Measurements from ENCODE around the gene TMEM120B.

Gene TMEM120B

DNA sequence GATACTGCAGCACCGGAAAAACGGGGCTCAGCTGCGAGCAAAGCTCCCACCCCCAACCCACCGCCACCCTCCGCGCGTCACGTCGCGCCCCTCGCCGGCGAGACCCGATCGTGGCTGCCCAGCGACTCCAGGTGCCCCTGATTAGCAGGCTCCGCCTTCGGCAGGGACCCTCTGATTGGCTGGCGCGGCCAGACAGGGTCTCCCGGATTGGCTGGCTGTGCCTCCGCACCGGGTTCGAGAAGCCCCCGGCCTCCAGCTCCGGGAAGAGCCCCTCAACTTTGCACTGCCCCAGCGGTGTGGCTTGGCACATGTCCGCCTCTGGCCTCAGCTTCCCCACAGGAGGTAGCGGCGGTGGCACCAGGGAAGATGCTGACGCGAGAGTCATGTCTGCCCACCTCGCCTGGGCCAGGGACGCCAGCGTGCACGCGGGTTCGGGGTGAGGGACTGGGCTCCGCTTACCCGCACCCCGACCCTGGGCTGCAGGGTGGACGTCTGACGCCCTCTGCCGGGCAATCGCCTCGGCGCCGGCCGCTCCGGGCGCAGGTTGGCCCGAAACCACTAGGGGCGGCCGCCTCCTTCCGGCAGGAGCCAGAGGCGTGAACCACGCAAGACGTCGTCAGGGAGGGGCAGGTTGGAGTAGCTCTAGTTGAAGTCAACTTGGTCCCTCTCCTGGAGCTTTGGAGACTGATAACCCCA, 81.4 kb downstream of the TMEM120B start:
- DNase-seq: no peak

DNA sequence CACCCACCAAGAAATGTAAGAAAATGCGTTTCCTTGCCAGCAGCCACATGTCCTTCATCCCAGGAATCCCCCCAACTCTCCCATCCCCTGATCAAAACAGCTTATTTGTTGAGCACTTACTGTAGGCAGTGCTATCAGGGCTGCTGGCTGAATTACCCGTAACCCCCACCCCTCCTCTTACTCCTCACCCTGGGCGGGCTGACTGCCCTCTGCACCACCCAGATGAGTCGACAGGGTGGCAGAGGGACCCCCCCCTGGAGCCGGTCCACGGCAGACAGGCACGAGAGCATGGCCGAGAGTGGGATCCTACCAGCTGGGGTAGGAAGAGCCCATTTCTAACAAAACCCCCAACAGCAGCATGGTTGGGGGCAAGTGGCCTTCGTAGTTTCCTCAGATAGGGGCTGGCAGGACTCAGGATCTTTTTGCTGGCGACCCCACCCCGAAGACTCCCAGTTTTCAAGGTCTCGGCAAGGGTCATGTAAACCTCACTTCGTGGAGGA, 82.0 kb downstream of the TMEM120B start:
- no peak for DNase-seq

DNA sequence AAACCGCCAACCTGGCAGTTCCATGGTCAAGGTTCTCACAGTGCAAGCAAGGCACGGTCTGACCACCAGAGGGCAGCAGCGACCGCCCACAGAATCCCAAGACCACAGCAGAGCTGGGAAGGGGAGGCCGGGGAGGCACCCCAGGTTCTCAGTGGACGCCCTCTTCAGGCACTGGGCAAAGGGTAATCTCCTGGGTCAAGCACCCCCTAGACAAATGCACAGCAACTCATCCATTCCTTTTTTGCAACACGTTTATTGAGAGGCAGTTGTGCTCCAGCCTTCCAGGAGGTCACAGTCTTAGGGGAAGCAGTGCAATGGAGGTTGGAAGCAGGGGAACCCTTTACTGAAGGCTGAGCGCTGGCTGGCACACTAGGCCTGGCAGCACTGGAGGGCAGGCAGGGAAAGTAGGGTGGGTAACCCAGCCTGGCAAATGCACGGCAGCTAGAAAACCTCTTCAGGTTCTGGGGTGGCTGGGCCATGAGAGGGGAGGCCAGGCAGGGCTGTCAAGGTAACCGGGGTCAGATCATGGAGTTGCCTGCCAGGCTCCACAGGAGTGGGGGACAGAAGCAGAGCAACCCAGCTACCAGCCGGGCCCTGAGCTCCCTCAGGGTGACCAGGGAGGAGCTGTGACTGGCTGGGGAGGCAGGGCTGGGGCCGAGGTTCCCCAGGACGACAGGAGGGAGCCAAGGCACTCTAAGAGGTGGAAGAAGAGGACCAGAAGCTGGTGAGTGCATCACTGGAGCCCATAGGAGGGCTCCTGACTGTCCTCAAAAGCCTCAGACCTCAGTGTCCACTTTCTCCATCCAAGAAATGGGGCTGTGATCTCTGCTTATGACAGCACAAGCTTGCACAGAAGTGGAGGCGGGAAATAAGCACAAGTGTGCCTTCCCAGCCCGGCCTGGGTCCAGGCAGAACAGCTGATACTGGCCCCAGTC, 82.7 kb downstream of the TMEM120B start:
- DNase-seq: no peak

DNA sequence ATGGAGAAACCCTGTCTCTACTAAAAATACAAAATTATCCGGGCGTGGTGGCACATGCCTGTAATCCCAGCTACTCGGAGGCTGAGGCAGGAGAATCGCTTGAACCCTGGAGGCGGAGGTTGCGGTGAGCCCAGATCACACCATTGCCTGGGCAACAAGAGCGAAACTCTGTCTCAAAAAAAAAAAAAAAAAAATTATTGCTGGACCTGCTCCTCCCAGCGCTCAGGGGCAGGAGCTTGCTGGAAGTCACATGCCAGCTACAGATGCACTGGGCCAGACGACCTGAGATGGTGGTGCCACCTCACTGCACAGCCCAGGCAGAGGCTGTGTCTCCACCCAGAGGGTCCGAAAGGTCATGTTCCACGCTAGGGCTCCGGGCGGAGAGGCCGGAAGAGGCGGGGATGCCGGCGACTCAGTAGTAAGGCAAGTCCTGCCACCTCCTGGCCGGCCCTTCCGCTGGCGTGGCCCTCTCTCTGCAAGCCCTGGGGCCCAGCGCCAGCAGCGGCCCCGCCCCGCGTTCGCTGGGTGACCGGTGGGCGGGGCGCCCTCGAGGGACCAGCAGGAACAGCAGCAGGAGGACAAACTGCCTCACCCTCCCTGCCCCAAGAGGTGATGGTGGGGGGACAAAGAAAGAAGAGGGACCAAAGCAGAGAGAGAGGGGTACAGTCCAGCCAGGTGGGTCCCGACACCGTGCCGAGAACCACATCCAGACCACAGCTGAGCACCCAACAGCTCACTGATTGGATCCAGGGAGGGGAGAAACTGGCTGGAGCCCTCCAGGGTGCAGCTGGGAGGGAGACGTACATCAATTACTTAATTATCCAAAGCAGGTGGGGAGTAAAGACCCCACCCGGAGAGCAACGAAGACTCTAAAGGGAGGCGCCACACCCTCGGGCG, 84.6 kb downstream of the TMEM120B start:
- no peak for DNase-seq

DNA sequence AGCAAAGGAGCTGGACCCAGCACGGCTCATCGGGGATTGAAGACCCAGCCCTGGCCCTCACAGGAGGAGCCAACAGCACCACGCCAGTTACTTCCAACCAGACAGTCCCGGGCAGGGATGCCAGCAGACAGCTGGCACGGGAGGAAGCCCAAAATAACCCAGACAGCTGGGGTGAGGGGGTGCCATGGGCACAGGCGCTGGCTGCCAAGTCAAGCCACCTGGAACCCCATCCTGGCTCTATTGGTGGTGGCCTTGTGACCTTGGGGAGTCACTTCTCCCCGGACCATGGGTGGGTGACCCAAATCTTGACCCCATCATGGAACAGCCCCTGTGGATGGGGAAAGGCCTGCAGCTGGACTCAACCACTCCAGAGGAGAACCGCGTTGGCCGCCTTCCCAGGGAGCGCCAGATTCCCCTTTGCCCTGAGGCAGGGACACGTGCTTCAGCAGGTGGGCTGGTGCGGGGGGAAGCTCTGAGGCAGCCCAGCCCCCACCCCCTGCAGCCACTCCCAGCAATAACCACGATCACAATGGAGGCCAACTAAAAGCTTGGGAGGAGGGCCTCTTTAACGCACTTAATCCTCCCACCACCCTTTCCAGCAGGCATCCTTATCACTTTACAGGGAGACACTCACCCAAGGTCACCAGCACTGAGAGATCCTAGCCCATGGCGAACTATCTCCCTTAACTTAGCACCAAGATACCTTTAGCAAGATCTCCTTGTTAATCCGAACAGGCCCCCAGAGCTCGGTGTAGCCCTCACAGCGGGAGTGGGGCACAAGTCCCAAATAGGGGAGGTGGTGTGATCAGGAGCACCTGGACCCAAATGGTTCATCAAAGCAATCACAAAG, 85.6 kb downstream of the TMEM120B start:
- DNase-seq: peak; percentile 77

DNA sequence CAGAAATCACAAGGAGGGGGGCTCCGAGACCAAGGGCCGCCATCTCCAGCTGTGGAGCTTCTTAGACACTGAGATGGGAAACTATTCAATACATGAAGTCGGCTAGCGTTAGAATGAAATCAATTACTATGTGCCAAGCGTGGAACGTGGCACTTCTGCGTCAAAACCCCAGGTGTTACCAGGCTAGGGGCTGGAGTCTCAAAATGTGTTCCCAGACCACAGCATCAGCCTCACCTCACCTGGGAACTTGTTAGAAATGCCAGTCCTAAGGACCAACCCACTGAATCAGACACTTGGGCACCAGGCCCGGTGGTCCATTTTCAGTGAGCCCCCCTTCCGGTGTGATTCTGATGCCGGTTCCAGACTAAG, 86.2 kb downstream of the TMEM120B start:
- no peak for DNase-seq

DNA sequence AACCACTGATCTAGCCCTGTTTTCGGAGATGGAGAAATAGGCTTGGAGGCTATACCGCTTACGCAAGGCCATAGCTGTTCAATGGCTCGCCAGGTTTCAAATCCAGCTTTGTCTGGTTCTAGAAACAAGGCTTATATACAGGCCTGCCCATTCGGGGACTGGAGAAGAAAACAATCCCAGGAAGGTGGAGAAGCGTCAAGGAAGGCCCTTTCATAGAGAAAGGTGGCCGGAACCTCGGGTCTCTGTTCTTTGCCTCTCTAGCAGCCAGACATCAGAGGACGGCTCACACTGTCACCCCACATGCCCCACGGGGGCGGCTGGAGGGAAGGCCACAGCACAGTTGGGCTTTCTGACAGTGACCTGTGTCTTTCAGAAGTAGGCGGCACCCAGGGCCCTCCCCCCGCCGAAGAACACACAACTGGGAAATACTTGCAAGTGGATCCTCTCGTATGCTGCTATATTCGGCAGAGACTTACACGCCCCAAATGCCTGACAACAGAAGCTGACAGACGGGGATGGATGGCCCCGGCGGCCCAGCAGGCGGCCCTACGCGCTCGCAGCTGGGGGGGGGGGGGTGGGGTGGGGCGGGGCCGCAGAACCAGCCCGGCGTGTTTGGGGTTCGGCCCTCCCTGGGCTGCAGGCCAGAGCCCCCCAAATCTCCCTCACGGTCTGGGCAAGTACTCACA, 86.7 kb downstream of the TMEM120B start:
- DNase-seq: peak; percentile 79

DNA sequence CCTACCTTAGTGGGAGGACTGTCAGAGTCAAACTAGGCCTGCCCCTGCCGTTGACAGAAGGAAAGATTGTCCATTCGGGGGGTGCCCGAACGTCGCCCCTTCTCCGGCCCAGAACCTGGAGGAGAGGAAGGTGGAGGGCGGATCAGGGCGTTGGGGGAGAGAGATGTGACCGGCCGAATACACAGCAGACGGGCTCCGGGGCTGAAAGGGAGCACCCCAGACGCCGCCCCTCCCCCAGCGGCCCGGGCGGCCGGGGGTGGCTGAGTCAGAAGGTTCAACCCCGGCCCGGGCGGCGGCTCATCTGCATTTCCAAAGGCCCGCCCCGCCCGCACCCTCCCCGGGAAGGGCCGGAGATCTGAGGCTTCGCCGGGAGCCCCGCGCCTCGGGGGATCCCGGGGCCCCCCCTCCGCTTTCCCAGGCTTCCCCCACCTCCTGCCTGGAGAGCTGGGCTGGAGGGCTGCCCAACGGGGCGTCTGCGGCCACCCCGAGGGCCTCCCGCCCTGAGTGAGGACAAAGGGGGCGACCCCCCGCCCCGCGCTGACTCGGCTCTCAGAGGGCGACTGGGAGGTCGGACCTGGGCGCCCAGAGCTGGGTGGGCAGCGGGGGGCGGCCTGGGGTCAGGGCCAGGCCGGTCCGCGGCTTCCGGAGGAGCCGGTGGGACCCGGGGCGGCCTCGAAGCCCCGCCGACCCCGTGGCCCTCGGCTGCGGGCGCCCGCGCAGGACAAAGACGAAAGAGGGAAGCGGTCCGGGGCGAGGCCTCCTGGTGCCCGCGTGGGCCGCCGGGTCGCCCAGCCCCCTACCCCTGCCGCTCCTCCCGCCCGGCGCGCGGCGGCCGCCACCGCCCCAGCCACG, 87.5 kb downstream of the TMEM120B start:
- peak; percentile 52 for DNase-seq

DNA sequence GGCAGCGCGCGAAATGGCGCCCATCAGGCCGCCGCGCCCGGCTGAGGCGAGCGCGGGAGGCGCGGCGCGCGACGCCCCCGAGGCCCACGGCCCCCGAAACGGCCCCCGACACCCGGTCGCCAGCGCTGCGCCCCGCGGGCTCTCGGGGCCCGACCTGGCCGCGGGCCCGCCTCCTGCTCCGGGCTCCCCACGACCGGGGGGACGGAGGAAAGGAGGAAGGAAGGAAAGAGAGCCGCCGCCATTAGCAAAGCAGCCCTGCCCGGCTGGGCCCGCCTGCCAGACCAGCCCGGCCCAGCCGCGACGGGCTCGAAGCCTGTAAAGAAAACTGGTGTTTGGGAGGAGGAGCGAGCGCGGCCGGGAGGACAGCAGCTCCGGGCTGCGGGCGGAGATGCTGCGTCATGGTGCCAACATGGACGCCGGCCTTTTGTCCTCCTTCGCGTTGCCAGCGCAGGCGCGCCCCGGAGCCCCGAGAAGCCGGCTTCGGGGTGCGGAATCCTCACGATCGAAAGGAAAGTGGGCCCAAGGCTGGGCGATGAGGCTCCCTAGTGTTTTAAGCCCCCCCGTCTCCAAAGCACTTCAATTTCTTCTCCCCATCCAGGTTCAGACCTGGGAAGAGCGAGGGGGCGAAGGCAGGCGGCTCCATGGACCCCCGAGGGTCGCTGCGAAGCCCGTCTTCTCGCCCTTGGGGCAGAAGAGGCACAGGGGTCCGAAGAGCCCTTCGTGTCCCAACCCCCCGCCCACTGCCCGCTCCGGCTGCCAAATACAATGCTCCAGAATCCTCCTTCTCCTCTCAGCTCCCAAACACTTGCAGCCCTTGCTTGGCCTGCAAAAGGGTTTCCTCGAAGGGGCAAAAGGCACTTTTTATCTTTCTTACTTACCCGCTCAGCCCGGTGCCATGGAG, 88.4 kb downstream of the TMEM120B start:
- no peak for DNase-seq

DNA sequence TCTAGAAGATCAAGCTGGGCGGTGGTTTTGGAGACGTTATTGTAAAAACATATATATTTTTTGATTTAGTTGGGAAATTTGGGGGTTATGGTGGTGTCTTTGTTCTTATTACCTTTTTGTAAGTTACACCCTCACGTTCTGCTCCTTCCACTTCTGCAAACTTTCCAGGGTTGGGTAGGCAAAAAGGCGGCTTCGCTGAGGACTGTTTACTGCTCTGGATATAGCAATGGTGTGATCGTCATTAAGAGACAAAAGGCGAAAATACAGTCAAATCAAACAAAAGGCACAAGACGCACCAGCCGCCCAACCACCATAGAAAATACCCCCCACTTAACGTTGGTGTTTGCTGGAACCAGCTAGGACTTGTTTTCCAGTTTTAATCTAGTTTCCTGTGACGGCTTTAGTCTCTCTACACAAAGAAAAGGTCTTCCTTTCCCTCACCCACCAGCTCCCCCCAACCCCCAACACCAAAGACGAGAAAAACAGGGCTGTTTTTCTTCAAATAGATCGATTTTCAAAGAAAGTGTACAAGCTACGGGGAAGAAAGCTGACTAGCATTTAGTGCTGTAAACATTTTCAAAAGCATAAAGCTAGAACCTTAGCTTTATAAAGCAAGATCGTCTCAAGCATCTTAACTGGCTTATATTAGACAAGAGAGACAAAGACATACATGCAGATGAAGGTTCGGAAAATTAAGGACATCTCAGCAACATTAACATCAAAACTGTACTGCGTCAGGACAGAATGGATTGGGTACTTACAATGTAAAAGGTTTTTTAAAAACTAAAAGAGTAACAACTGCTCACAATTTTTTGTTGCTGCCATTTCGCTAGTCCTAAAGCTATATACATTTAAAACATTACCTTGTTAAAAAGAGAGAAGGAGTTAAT, 89.3 kb downstream of the TMEM120B start:
- no peak for DNase-seq

DNA sequence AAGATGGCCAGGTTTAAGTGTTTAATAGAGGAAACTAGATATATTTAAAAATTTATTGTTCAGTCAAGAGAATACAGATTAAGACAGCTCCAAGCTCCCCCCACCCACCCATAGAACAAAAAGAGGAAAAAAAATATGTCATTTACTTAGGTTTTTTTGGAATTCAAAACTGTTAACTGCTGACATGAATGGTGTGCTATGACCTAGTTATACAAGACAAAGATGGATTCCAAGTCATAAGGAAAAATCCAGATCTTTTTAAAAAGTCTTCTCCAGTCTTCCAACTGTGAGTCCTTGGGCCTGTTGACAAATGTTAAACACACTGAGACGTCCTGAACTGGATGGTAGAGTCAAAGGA, 89.9 kb downstream of the TMEM120B start:
- DNase-seq: no peak

DNA sequence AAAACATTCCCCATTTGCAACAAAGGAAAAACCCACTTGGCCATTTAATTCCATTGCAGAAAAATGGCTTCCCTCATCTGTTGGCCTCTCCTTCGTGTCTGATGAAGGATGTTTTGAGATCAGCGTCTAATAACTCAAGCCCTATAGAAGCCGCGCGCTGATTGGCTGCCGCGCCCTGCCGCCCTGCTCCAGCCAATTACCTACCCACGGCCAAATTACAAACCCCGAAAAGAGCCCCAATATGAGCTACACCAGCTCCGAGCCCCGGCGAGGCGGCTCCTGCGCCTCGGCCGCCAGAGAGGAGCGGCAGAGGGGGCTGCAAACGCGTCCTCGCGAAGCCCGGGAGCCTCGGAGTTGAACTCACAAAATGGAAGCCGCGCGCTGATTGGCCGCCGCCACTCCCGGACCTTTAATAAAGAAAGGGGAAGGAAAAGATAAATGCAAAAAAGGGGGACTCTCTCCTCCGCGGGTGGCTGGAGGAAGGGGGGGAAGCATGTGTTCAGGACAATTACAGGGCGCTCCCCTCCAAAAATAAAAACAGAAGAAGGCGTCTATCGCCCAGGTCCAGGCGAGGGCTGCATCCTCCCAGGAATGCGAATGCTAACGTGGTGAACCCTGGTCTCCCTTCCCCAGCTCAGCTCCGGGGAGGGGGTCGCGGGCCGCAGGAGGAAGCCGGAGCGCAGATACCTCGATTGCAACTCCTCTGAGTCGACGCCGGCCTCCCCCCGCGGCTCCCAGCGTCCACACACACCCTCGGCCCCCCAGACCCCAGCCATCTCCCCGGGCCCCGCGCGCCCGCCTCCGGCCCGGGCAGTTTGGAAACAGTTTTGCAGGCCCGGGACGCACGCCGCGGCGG, 90.5 kb downstream of the TMEM120B start:
- peak; percentile 87 for DNase-seq

DNA sequence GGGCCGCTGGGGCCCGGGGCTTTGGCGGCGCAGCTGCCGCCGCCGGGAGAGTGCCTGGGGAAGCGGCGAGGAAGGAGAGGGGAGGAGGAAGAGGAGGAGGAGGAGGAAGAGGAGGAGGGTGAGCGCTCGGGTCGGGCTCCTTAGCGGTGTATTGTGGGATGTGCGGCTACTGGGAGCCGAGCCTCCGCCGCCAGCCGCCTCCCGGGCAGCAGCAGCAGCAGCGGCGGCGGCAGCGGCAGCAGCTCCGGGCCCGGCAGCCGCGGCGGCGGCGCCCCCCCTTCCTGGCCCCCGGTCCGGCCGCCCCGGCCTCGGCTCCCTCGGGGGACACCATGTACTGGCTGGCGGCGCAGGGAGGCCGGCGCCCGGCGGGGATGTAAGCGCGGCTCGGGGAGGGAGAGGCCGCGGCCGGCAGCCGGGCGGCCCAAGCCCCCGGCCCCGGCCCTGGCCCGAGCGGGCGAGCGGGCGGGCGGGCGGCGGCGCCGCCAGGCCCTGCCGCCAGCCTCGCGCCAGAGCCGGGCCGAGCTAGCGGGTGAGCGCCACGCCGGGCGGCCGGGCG, 91.4 kb downstream of the TMEM120B start, which contains the start of gene SETD1B:
Gene SETD1B, plus strand, starts transcription at position 149 of the 556 bp plus-strand sequence. CDS start 729 bp downstream, outside the sequence.
- DNase-seq: no peak

DNA sequence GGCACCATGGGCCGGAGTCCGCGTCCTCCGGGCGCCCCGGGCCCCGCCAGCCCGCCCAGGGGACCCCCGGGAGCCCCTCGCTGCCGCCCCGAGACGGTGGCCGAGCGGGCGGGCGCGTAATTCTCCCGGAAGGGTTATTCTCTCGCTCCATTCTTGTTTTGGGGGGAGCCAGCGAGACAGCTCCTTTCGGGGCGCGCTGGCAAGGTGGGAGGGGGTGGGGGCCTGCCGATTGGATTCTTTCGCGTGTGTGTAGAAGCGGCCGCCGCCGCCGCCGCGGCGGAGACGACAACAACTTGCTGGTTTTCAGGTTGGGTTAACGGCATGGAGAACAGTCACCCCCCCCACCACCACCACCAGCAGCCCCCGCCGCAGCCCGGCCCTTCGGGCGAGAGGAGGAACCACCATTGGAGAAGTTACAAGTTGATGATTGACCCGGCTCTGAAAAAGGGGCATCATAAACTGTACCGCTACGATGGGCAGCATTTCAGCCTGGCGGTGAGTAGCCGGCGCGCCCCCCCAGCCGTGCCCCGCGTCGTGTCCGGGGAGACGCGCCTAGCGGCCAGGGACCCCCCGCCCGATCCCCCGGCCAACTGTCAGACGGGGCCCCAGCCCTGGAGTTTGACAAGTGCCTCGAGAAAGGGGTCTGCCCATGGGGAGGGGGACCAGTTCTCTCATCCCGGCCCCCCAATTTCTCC, 92.0 kb downstream of the TMEM120B start:
- DNase-seq: no peak

DNA sequence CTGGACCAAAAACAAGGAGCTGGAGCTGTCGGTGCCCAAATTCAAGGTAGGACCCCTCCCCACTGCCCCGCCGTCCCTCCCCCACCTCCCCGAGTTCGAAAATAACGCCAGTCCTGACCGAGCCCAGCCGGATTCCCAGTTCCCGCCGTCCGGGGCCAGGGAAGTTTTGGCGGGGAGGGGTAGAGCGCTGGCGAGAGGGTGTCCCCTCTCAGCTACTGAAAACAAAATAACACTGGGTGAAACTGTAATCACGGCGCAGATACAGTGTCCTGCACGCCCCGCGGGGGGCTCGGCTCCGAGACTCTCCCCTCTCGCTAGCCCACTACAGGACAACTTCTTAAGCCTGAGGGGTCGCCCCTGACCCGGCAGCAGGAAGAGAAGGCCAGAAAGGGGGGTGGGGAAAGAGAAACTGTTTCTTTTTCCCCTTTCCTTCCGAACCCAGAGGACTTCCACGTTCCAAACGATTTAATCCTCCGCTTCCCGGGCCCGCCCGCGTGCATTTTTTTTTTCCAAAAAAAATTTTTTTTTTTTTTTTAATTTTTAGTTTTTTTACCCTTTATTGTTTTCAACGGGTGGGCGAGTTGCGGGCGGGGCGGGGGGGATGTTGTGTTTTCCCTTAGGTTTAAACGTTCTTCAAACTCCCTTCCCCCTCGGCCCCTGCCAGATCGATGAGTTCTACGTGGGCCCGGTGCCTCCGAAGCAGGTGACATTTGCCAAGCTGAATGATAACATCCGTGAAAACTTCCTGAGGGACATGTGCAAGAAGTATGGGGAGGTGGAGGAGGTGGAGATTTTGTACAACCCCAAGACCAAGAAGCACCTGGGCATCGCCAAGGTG, 92.8 kb downstream of the TMEM120B start:
- DNase-seq: no peak
